H9 (cell line): Measurements from ENCODE around the gene AGTPBP1. TPM values are rescaled to one million over a fixed set of nuclear protein-coding genes. Genes with fewer than 3 reads are reported as not detected.

Experiments used
- DNase-seq: peaks from one replicate; pipeline ENCODE4 v3.0.0-alpha.2; 2017
- H2AFZ ChIP-seq: one replicate; pipeline ENCODE4 v1.6.1; 2013; ENCODE audit warnings: mild to moderate bottlenecking, low read length, control low read depth, moderate library complexity
- H2AK5ac ChIP-seq: 2 replicates; pipeline ENCODE4 v1.6.1; 2013; ENCODE audit warnings: low read length, control low read depth, mixed read lengths; ENCODE audit not compliant: insufficient read length
- H2BK120ac ChIP-seq: one replicate; pipeline ENCODE4 v1.6.1; 2013; ENCODE audit warnings: low read depth, mild to moderate bottlenecking, low read length, control low read depth, inconsistent platforms; ENCODE audit not compliant: poor library complexity, severe bottlenecking
- H2BK12ac ChIP-seq: 2 replicates; pipeline ENCODE4 v1.6.1; 2013; ENCODE audit warnings: low read length, control low read depth, mixed read lengths, low read depth; ENCODE audit not compliant: insufficient read length
- H2BK15ac ChIP-seq: 2 replicates; pipeline ENCODE4 v1.6.1; 2013; ENCODE audit warnings: low read depth, low read length, control low read depth
- H2BK20ac ChIP-seq: one replicate; pipeline ENCODE4 v1.6.1; 2013; ENCODE audit warnings: low read depth, mild to moderate bottlenecking, low read length, control low read depth, inconsistent platforms; ENCODE audit not compliant: poor library complexity, severe bottlenecking
- H2BK5ac ChIP-seq: 2 replicates; pipeline ENCODE4 v1.6.1; 2013; ENCODE audit warnings: low read length, control low read depth, mixed read lengths; ENCODE audit not compliant: insufficient read length
- H3K14ac ChIP-seq: 2 replicates; pipeline ENCODE4 v1.6.1; 2013; ENCODE audit warnings: low read length, control low read depth; ENCODE audit not compliant: insufficient read depth
- H3K18ac ChIP-seq: 2 replicates; pipeline ENCODE4 v1.6.1; 2013; ENCODE audit warnings: low read depth, mild to moderate bottlenecking, mixed read lengths, low read length, control low read depth; ENCODE audit not compliant: insufficient read length
- H3K23ac ChIP-seq: 2 replicates; pipeline ENCODE4 v1.6.1; 2013; ENCODE audit warnings: low read length, control low read depth, mixed read lengths, low read depth; ENCODE audit not compliant: insufficient read length
- H3K23me2 ChIP-seq: 2 replicates; pipeline ENCODE4 v1.6.1; 2013; ENCODE audit warnings: low read depth, mild to moderate bottlenecking, mixed read lengths, low read length, control low read depth; ENCODE audit not compliant: insufficient read length, poor library complexity, severe bottlenecking
- H3K27ac ChIP-seq: 2 replicates; pipeline ENCODE4 v1.5.1; 2013; ENCODE audit warnings: low read length, control low read depth, mixed read lengths, low read depth; ENCODE audit not compliant: insufficient read length
- H3K27me3 ChIP-seq: 2 replicates; pipeline ENCODE4 v1.6.1; 2013; ENCODE audit warnings: low read length, control low read depth, inconsistent platforms; ENCODE audit not compliant: insufficient read depth
- H3K4ac ChIP-seq: 2 replicates; pipeline ENCODE4 v1.6.1; 2013; ENCODE audit warnings: low read depth, mild to moderate bottlenecking, control low read depth, inconsistent platforms, low read length, moderate library complexity
- H3K4me1 ChIP-seq: 2 replicates; pipeline ENCODE4 v1.6.1; 2013; ENCODE audit warnings: low read length, control low read depth, inconsistent platforms; ENCODE audit not compliant: insufficient read depth
- H3K4me2 ChIP-seq: 2 replicates; pipeline ENCODE4 v1.6.1; 2013; ENCODE audit warnings: low read length, control low read depth, mixed read lengths; ENCODE audit not compliant: insufficient read length, insufficient read depth
- H3K56ac ChIP-seq: 2 replicates; pipeline ENCODE4 v1.6.1; 2013; ENCODE audit warnings: low read depth, mild to moderate bottlenecking, mixed read lengths, low read length, control low read depth; ENCODE audit not compliant: insufficient read length
- H3K79me1 ChIP-seq: 2 replicates; pipeline ENCODE4 v1.6.1; 2013; ENCODE audit warnings: low read depth, mild to moderate bottlenecking, moderate library complexity, low read length, control low read depth, inconsistent platforms; ENCODE audit not compliant: insufficient read depth, poor library complexity, severe bottlenecking
- H3K79me2 ChIP-seq: 2 replicates; pipeline ENCODE4 v1.6.1; 2013; ENCODE audit warnings: low read length, control low read depth, inconsistent platforms; ENCODE audit not compliant: insufficient read depth
- H3K9ac ChIP-seq: 2 replicates; pipeline ENCODE4 v1.6.1; 2013; ENCODE audit warnings: low read length, control low read depth, mixed read lengths; ENCODE audit not compliant: insufficient read length; ENCODE audit errors: extremely low read depth
- H3K9me3 ChIP-seq: one replicate; pipeline ENCODE4 v1.6.1; 2013; ENCODE audit warnings: low read depth, low read length, inconsistent platforms; ENCODE audit not compliant: control insufficient read depth
- H3T11ph ChIP-seq: one replicate; pipeline ENCODE4 v1.6.1; 2013; ENCODE audit warnings: mild to moderate bottlenecking, low read length, control low read depth, inconsistent platforms
- H4K20me1 ChIP-seq: one replicate; pipeline ENCODE4 v1.6.1; 2013; ENCODE audit not compliant: control insufficient read depth, insufficient read length, insufficient read depth
- H4K5ac ChIP-seq: 2 replicates; pipeline ENCODE4 v1.6.1; 2013; ENCODE audit warnings: low read depth, mild to moderate bottlenecking, mixed read lengths, low read length, control low read depth; ENCODE audit not compliant: insufficient read length
- H4K8ac ChIP-seq: replicated peaks from 2 replicates; pipeline ENCODE4 v1.6.1; 2013; ENCODE audit warnings: low read length, control low read depth, mixed read lengths, low read depth; ENCODE audit not compliant: insufficient read length
- H4K91ac ChIP-seq: 2 replicates; pipeline ENCODE4 v1.6.1; 2013; ENCODE audit warnings: low read depth, mild to moderate bottlenecking, moderate library complexity, mixed read lengths, low read length, control low read depth; ENCODE audit not compliant: insufficient read length
- H3K27ac Mint-ChIP-seq, 3 experiments: 2 replicates in 2 of 3; 3 replicates in 1 of 3; pipeline ENCODE4 v1.8.0; 2020 to 2021; ENCODE audit warnings: mixed read lengths in 3 of 3, mild to moderate bottlenecking in 1 of 3, moderate library complexity in 1 of 3
- H3K27me3 Mint-ChIP-seq: 2 replicates; pipeline ENCODE4 v1.8.0; 2021; ENCODE audit warnings: low read depth, mild to moderate bottlenecking, moderate library complexity, mixed read lengths
- H3K36me3 Mint-ChIP-seq, 3 experiments: 2 replicates in 2 of 3; 3 replicates in 1 of 3; pipeline ENCODE4 v1.8.0; 2020 to 2021; ENCODE audit warnings: low read depth in 3 of 3, mixed read lengths in 3 of 3; ENCODE audit not compliant: insufficient read depth in 1 of 3
- H3K4me1 Mint-ChIP-seq, 2 experiments: 2 replicates each; pipeline ENCODE4 v1.8.0; 2020; ENCODE audit warnings: mixed read lengths in 2 of 2
- H3K4me3 Mint-ChIP-seq, 2 experiments: 2 replicates in 1 of 2; 3 replicates in 1 of 2; pipeline ENCODE4 v1.8.0; 2020 to 2021; ENCODE audit warnings: mild to moderate bottlenecking in 2 of 2, mixed read lengths in 2 of 2, moderate library complexity in 1 of 2
- H3K9me3 Mint-ChIP-seq, 2 experiments: 2 replicates in 1 of 2; 3 replicates in 1 of 2; pipeline ENCODE4 v1.8.0; 2020; ENCODE audit warnings: mild to moderate bottlenecking in 2 of 2, mixed read lengths in 2 of 2, moderate library complexity in 1 of 2
- WGBS: extraction: QIAGEN DNeasy Blood & Tissue Kit; methylation state at CpG from one replicate; pipeline ENCODE4 v1.1.7; 2013; ENCODE audit warnings: missing lambda C conversion rate, low lambda C conversion rate, mixed read lengths; ENCODE audit not compliant: insufficient read length; ENCODE audit errors: extremely low coverage; 5-methylcytosine and 5-hydroxymethylcytosine counted together
- total RNA-seq: library from RNA; stranded (reverse); gene quantifications from 2 replicates; pipeline ENCODE4 v1.2.1, GENCODE V29; 2021
- TF ChIP-seq, protein P1 (sequence below): fragments of 200-600 bp; sonication (generic); conservative IDR thresholded peaks from 3 replicates; pipeline ENCODE4 v1.8.0; 2021; ENCODE audit warnings: antibody characterized with exemption, mild to moderate bottlenecking

The AGTPBP1 gene
- total RNA-seq, 1 experiment from 2014 or later = 53.1 TPM

DNA sequence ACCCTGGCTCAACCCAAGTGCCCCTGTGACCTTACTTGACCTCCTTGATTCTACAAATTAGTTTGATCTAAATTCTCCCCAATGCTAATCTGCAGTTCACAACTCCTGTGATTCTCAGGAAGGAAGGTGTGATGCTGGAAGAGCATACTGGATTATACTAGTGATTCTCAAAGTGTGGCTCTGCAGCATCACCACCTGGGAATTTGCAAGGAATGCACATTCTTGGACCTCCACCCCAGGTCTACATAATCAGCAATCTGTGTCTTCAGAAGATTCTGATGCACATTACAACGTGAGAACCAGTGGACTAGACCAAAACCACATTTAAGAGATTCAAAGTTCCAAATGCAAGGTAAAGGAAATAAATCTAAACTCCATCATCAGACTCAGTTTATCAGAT is 198.6 kb downstream of the AGTPBP1 start:
- H3K27ac Mint-ChIP-seq = no peak overlapping the region
- peaks cover 11 to 19% of the 10 kb centered on the region in 2 experiments for H3K4me1 Mint-ChIP-seq
- no CpG with 5 or more reads among the region's 1 CpG for WGBS

More for the DNA sequence above, 198.6 kb downstream of the AGTPBP1 start:
- no peaks in the 10 kb centered on the region for H3K27me3 Mint-ChIP-seq
- H2BK20ac ChIP-seq = no peak overlapping the region
- H3K14ac ChIP-seq = no peak overlapping the region
- no peaks in the 10 kb centered on the region for H3K23me2 ChIP-seq
- no peak overlapping the region for H3K56ac ChIP-seq
- H3K18ac ChIP-seq = no peak overlapping the region
- no peaks in the 10 kb centered on the region for H4K20me1 ChIP-seq
- no peak for DNase-seq
- H3K4me1 ChIP-seq = peaks cover 5% of the 10 kb centered on the region
- no peak overlapping the region for H3K4me3 Mint-ChIP-seq
- H4K8ac ChIP-seq = no peak overlapping the region
- H2BK12ac ChIP-seq = no peak overlapping the region
- no peak overlapping the region for H3T11ph ChIP-seq
- H3K4me2 ChIP-seq = no peak overlapping the region
- no peak overlapping the region for H3K27ac ChIP-seq
- no peak overlapping the region for H2AK5ac ChIP-seq
- H3K9ac ChIP-seq = no peak overlapping the region
- H2BK5ac ChIP-seq = no peak overlapping the region
- no peaks in the 10 kb centered on the region for H3K79me1 ChIP-seq
- no peaks in the 10 kb centered on the region for H3K27me3 ChIP-seq
- H3K23ac ChIP-seq = no peak overlapping the region
- no peak overlapping the region for H2BK15ac ChIP-seq
- no peaks in the 10 kb centered on the region for H3K9me3 Mint-ChIP-seq
- TF ChIP-seq, protein P1, sequence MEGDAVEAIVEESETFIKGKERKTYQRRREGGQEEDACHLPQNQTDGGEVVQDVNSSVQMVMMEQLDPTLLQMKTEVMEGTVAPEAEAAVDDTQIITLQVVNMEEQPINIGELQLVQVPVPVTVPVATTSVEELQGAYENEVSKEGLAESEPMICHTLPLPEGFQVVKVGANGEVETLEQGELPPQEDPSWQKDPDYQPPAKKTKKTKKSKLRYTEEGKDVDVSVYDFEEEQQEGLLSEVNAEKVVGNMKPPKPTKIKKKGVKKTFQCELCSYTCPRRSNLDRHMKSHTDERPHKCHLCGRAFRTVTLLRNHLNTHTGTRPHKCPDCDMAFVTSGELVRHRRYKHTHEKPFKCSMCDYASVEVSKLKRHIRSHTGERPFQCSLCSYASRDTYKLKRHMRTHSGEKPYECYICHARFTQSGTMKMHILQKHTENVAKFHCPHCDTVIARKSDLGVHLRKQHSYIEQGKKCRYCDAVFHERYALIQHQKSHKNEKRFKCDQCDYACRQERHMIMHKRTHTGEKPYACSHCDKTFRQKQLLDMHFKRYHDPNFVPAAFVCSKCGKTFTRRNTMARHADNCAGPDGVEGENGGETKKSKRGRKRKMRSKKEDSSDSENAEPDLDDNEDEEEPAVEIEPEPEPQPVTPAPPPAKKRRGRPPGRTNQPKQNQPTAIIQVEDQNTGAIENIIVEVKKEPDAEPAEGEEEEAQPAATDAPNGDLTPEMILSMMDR = no peak
- H3K79me2 ChIP-seq = no peaks in the 10 kb centered on the region
- H4K91ac ChIP-seq = no peak overlapping the region
- H3K9me3 ChIP-seq = no peaks in the 10 kb centered on the region
- no peak overlapping the region for H3K4ac ChIP-seq
- H3K36me3 Mint-ChIP-seq = no peaks in the 10 kb centered on the region; a peak in 2 of 7 replicates
- no peak overlapping the region for H2BK120ac ChIP-seq
- H2AFZ ChIP-seq = no peak overlapping the region
- H4K5ac ChIP-seq = no peak overlapping the region
